Smooth muscle cell of the brain vasculature (primary cell): ENCODE results near the gene SLC24A3.
A peak's percentile ranks its signal among the peaks of the same experiment; 100 is the strongest.
"Not testable (repeated sequence)": the region's sequence is repeated elsewhere in the genome, so short reads cannot be mapped to it uniquely, and the experiment has no call there.

ENCODE experiments used
- DNase-seq: peaks from one replicate; pipeline ENCODE4 v3.0.0-alpha.2; 2012; ENCODE audit warnings: low read depth, low spot score

SLC24A3 gene

GRCh38 chr20:19626896-19627295 is 414.5 kb downstream of the SLC24A3 start:
- no peak for DNase-seq

GRCh38 chr20:19628570-19629134 is 416.2 kb downstream of the SLC24A3 start:
- DNase-seq: peak; percentile 21

GRCh38 chr20:19631410-19631809 is 419.0 kb downstream of the SLC24A3 start:
- DNase-seq: no peak

GRCh38 chr20:19633985-19634384 is 421.5 kb downstream of the SLC24A3 start:
- no peak for DNase-seq

- DNase-seq: not testable (repeated sequence)
Measured at GRCh38 chr20:19639471-19640045, 427.1 kb downstream of the SLC24A3 start.

GRCh38 chr20:19642860-19643259 is 430.4 kb downstream of the SLC24A3 start:
- no peak for DNase-seq

- no peak for DNase-seq
Measured at GRCh38 chr20:19644085-19644484, 431.6 kb downstream of the SLC24A3 start.

GRCh38 chr20:19646963-19647362 is 434.5 kb downstream of the SLC24A3 start:
- no peak for DNase-seq

GRCh38 chr20:19648024-19648423 is 435.6 kb downstream of the SLC24A3 start:
- DNase-seq: no peak

- no peak for DNase-seq
Measured at GRCh38 chr20:19649041-19649440, 436.6 kb downstream of the SLC24A3 start.

GRCh38 chr20:19652591-19653026 is 440.2 kb downstream of the SLC24A3 start:
- no peak for DNase-seq

GRCh38 chr20:19653327-19653726 is 440.9 kb downstream of the SLC24A3 start:
- no peak for DNase-seq

GRCh38 chr20:19654921-19655320 is 442.5 kb downstream of the SLC24A3 start:
- no peak for DNase-seq

- no peak for DNase-seq
Measured at GRCh38 chr20:19658137-19658536, 445.7 kb downstream of the SLC24A3 start.

GRCh38 chr20:19659448-19659847 is 447.0 kb downstream of the SLC24A3 start:
- DNase-seq: no peak

- no peak for DNase-seq
Measured at GRCh38 chr20:19660808-19661378, 448.5 kb downstream of the SLC24A3 start.

- DNase-seq: peak; percentile 76
Measured at GRCh38 chr20:19661717-19662636, 449.5 kb downstream of the SLC24A3 start.

- DNase-seq: no peak
Measured at GRCh38 chr20:19662637-19662995, 450.2 kb downstream of the SLC24A3 start.

GRCh38 chr20:19668418-19668817 is 456.0 kb downstream of the SLC24A3 start:
- no peak for DNase-seq

- no peak for DNase-seq
Measured at GRCh38 chr20:19670829-19671228, 458.4 kb downstream of the SLC24A3 start.

GRCh38 chr20:19671374-19671773 is 458.9 kb downstream of the SLC24A3 start:
- no peak for DNase-seq

- no peak for DNase-seq
Measured at GRCh38 chr20:19672498-19672897, 460.1 kb downstream of the SLC24A3 start.
